ENCODE results near the gene PLAAT3.
"Not testable (repeated sequence)": the region's sequence is repeated elsewhere in the genome, so short reads cannot be mapped to it uniquely, and the experiment has no call there.

Gene PLAAT3

GRCh38 chr11:63551889-63552266 is 62.4 kb downstream of the PLAAT3 start:
- peaks cover 22% of the 10 kb centered on the region; the same call in 1 of the 2 replicates for H3K4me1 ChIP-seq (ENCODE audit: control insufficient read depth, insufficient read depth, low read length)
- no peaks in the 10 kb centered on the region for H3K9me3 ChIP-seq (ENCODE audit: control insufficient read depth, insufficient read depth, low read depth, low read length)
- no peak overlapping the region for H3K27ac ChIP-seq (ENCODE audit: low read depth, low read length)
- no peak overlapping the region for H3K9ac ChIP-seq (ENCODE audit: low read length)
- no peaks in the 10 kb centered on the region for H3K36me3 ChIP-seq (ENCODE audit: control insufficient read depth, insufficient read depth, low read length)
- no peak overlapping the region for H3K4me3 ChIP-seq (ENCODE audit: low read depth, low read length)
- no peaks in the 10 kb centered on the region for H3K27me3 ChIP-seq (ENCODE audit: control insufficient read depth, insufficient read depth, low read length)

GRCh38 chr11:63551091-63551888 is 62.9 kb downstream of the PLAAT3 start:
- Histone ChIP-seq H3K27ac (ENCODE audit: low read depth, low read length) (no peak overlapping the region), H3K9me3 (ENCODE audit: control insufficient read depth, insufficient read depth, low read depth, low read length) (no peaks in the 10 kb centered on the region), H3K36me3 (ENCODE audit: control insufficient read depth, insufficient read depth, low read length) (no peaks in the 10 kb centered on the region), H3K4me3 (ENCODE audit: low read depth, low read length) (no peak overlapping the region), H3K4me1 (ENCODE audit: control insufficient read depth, insufficient read depth, low read length) (peaks cover 16% of the 10 kb centered on the region; the same call in 1 of the 2 replicates), H3K9ac (ENCODE audit: low read length) (no peak overlapping the region), H3K27me3 (ENCODE audit: control insufficient read depth, insufficient read depth, low read length) (no peaks in the 10 kb centered on the region)

GRCh38 chr11:63550156-63550700 is 64.0 kb downstream of the PLAAT3 start:
- not testable (repeated sequence) for H3K27ac ChIP-seq (ENCODE audit: low read depth, low read length); H3K4me3 ChIP-seq (ENCODE audit: low read depth, low read length); H3K36me3 ChIP-seq (ENCODE audit: control insufficient read depth, insufficient read depth, low read length); H3K9me3 ChIP-seq (ENCODE audit: control insufficient read depth, insufficient read depth, low read depth, low read length); H3K9ac ChIP-seq (ENCODE audit: low read length); H3K27me3 ChIP-seq (ENCODE audit: control insufficient read depth, insufficient read depth, low read length)
- H3K4me1 ChIP-seq (ENCODE audit: control insufficient read depth, insufficient read depth, low read length), result peaks cover 16% of the 10 kb centered on the region; the same call in 1 of the 2 replicates

- peaks cover 12% of the 10 kb centered on the region; the same call in 1 of the 2 replicates for H3K4me1 ChIP-seq (ENCODE audit: control insufficient read depth, insufficient read depth, low read length)
- H3K9ac ChIP-seq (ENCODE audit: low read length), result no peak overlapping the region
- H3K9me3 ChIP-seq (ENCODE audit: control insufficient read depth, insufficient read depth, low read depth, low read length), result no peaks in the 10 kb centered on the region
- H3K27me3 ChIP-seq (ENCODE audit: control insufficient read depth, insufficient read depth, low read length), result no peaks in the 10 kb centered on the region
- no peak overlapping the region for H3K4me3 ChIP-seq (ENCODE audit: low read depth, low read length)
- H3K27ac ChIP-seq (ENCODE audit: low read depth, low read length), result no peak overlapping the region
- H3K36me3 ChIP-seq (ENCODE audit: control insufficient read depth, insufficient read depth, low read length), result no peaks in the 10 kb centered on the region
Observed at GRCh38 chr11:63549411-63549810, 64.8 kb downstream of the PLAAT3 start.

GRCh38 chr11:63548178-63548577 is 66.1 kb downstream of the PLAAT3 start:
- no peaks in the 10 kb centered on the region for H3K36me3 ChIP-seq (ENCODE audit: control insufficient read depth, insufficient read depth, low read length)
- no peak overlapping the region for H3K4me3 ChIP-seq (ENCODE audit: low read depth, low read length)
- H3K4me1 ChIP-seq (ENCODE audit: control insufficient read depth, insufficient read depth, low read length), result peaks cover 7% of the 10 kb centered on the region; the same call in 1 of the 2 replicates
- no peak overlapping the region for H3K27ac ChIP-seq (ENCODE audit: low read depth, low read length)
- no peaks in the 10 kb centered on the region for H3K9me3 ChIP-seq (ENCODE audit: control insufficient read depth, insufficient read depth, low read depth, low read length)
- no peak overlapping the region for H3K9ac ChIP-seq (ENCODE audit: low read length)
- H3K27me3 ChIP-seq (ENCODE audit: control insufficient read depth, insufficient read depth, low read length), result no peaks in the 10 kb centered on the region

GRCh38 chr11:63547061-63547460 is 67.2 kb downstream of the PLAAT3 start:
- H3K27me3 ChIP-seq (ENCODE audit: control insufficient read depth, insufficient read depth, low read length), result no peaks in the 10 kb centered on the region
- no peaks in the 10 kb centered on the region for H3K36me3 ChIP-seq (ENCODE audit: control insufficient read depth, insufficient read depth, low read length)
- no peak overlapping the region for H3K9ac ChIP-seq (ENCODE audit: low read length)
- no peaks in the 10 kb centered on the region for H3K9me3 ChIP-seq (ENCODE audit: control insufficient read depth, insufficient read depth, low read depth, low read length)
- no peak overlapping the region for H3K27ac ChIP-seq (ENCODE audit: low read depth, low read length)
- no peak overlapping the region for H3K4me3 ChIP-seq (ENCODE audit: low read depth, low read length)
- H3K4me1 ChIP-seq (ENCODE audit: control insufficient read depth, insufficient read depth, low read length), result no peaks in the 10 kb centered on the region; the same call in 1 of the 2 replicates

GRCh38 chr11:63543711-63544110 is 70.5 kb downstream of the PLAAT3 start:
- H3K36me3 ChIP-seq (ENCODE audit: control insufficient read depth, insufficient read depth, low read length), result no peaks in the 10 kb centered on the region
- no peak overlapping the region for H3K27ac ChIP-seq (ENCODE audit: low read depth, low read length)
- no peak overlapping the region for H3K4me3 ChIP-seq (ENCODE audit: low read depth, low read length)
- H3K9me3 ChIP-seq (ENCODE audit: control insufficient read depth, insufficient read depth, low read depth, low read length), result no peaks in the 10 kb centered on the region
- no peak overlapping the region for H3K9ac ChIP-seq (ENCODE audit: low read length)
- no peaks in the 10 kb centered on the region for H3K27me3 ChIP-seq (ENCODE audit: control insufficient read depth, insufficient read depth, low read length)
- H3K4me1 ChIP-seq (ENCODE audit: control insufficient read depth, insufficient read depth, low read length), result no peaks in the 10 kb centered on the region; the same call in 1 of the 2 replicates

- not testable (repeated sequence) for H3K9ac ChIP-seq (ENCODE audit: low read length); H3K36me3 ChIP-seq (ENCODE audit: control insufficient read depth, insufficient read depth, low read length); H3K9me3 ChIP-seq (ENCODE audit: control insufficient read depth, insufficient read depth, low read depth, low read length); H3K27me3 ChIP-seq (ENCODE audit: control insufficient read depth, insufficient read depth, low read length); H3K27ac ChIP-seq (ENCODE audit: low read depth, low read length); H3K4me1 ChIP-seq (ENCODE audit: control insufficient read depth, insufficient read depth, low read length); H3K4me3 ChIP-seq (ENCODE audit: low read depth, low read length)
Observed at GRCh38 chr11:63542506-63542905, 71.7 kb downstream of the PLAAT3 start.

- peaks cover 20% of the 10 kb centered on the region for H3K4me1 ChIP-seq (ENCODE audit: control insufficient read depth, insufficient read depth, low read length)
- H3K36me3 ChIP-seq (ENCODE audit: control insufficient read depth, insufficient read depth, low read length), result no peaks in the 10 kb centered on the region
- no peak overlapping the region for H3K9ac ChIP-seq (ENCODE audit: low read length)
- no peak overlapping the region for H3K27ac ChIP-seq (ENCODE audit: low read depth, low read length)
- H3K4me3 ChIP-seq (ENCODE audit: low read depth, low read length), result no peak overlapping the region
- no peaks in the 10 kb centered on the region for H3K27me3 ChIP-seq (ENCODE audit: control insufficient read depth, insufficient read depth, low read length)
- no peaks in the 10 kb centered on the region for H3K9me3 ChIP-seq (ENCODE audit: control insufficient read depth, insufficient read depth, low read depth, low read length)
Observed at GRCh38 chr11:63537293-63538101, 76.7 kb downstream of the PLAAT3 start.

GRCh38 chr11:63536669-63537292 is 77.5 kb downstream of the PLAAT3 start, which contains the start of gene PLAAT4:
TSS of gene PLAAT4 (plus strand) at chr11:63536808. CDS start at chr11:63536869, 61 bp downstream.
- H3K27ac ChIP-seq (ENCODE audit: low read depth, low read length), result no peak within 1 kb of the TSS
- H3K9ac ChIP-seq (ENCODE audit: low read length), result no peak within 1 kb of the TSS
- no peaks in the 10 kb centered on the region for H3K27me3 ChIP-seq (ENCODE audit: control insufficient read depth, insufficient read depth, low read length)
- H3K4me1 ChIP-seq (ENCODE audit: control insufficient read depth, insufficient read depth, low read length), result peaks cover 26% of the 10 kb centered on the region
- H3K36me3 ChIP-seq (ENCODE audit: control insufficient read depth, insufficient read depth, low read length), result no peaks in the 10 kb centered on the region
- H3K9me3 ChIP-seq (ENCODE audit: control insufficient read depth, insufficient read depth, low read depth, low read length), result no peaks in the 10 kb centered on the region
- H3K4me3 ChIP-seq (ENCODE audit: low read depth, low read length), result no peak within 1 kb of the TSS
